HL-60 (cell line): ENCODE data around the gene PLCB1.

Experiments
- DNase-seq, 2 experiments: peaks; one replicate each; pipeline ENCODE4 v3.0.0-alpha.2; 2010 to 2020; ENCODE audit warnings: low read depth in 1 of 2, low spot score in 1 of 2
- H3K27ac ChIP-seq: fragments of 250-450 bp; sonication (Bioruptor Pico); replicated peaks from 2 replicates; pipeline ENCODE4 v1.5.1; 2020; ENCODE audit warnings: mild to moderate bottlenecking, moderate library complexity
- H3K27me3 ChIP-seq: fragments of 250-450 bp; sonication (Bioruptor Pico); 2 replicates; pipeline ENCODE4 v1.5.1; 2021; ENCODE audit warnings: mild to moderate bottlenecking, moderate library complexity; ENCODE audit not compliant: insufficient read depth, poor library complexity, severe bottlenecking
- H3K4me3 ChIP-seq: replicated peaks from 2 replicates; pipeline ENCODE4 v1.5.1; 2011; ENCODE audit warnings: mild to moderate bottlenecking, control low read depth, low read length; ENCODE audit not compliant: insufficient read depth
- GABPA ChIP-seq: IDR thresholded peaks from 2 replicates; pipeline ENCODE4 v1.6.1; 2012; ENCODE audit warnings: low read depth
- POLR2AphosphoS5 ChIP-seq: IDR thresholded peaks from 2 replicates; pipeline ENCODE4 v1.6.1; 2012; ENCODE audit warnings: low read depth
- SPI1 ChIP-seq: IDR thresholded peaks from 2 replicates; pipeline ENCODE4 v1.6.1; 2012; ENCODE audit warnings: low read depth, mild to moderate bottlenecking, borderline replicate concordance
- TF ChIP-seq, protein P1 (sequence below): IDR thresholded peaks from one replicate; pipeline ENCODE4 v1.5.1; 2011; ENCODE audit warnings: low read length, control low read depth, inconsistent platforms; ENCODE audit not compliant: insufficient read depth
- TF ChIP-seq, protein P2 (sequence below): IDR thresholded peaks from 2 replicates; pipeline ENCODE4 v1.6.1; 2012; ENCODE audit warnings: low read depth; ENCODE audit not compliant: insufficient replicate concordance

The PLCB1 gene

DNA sequence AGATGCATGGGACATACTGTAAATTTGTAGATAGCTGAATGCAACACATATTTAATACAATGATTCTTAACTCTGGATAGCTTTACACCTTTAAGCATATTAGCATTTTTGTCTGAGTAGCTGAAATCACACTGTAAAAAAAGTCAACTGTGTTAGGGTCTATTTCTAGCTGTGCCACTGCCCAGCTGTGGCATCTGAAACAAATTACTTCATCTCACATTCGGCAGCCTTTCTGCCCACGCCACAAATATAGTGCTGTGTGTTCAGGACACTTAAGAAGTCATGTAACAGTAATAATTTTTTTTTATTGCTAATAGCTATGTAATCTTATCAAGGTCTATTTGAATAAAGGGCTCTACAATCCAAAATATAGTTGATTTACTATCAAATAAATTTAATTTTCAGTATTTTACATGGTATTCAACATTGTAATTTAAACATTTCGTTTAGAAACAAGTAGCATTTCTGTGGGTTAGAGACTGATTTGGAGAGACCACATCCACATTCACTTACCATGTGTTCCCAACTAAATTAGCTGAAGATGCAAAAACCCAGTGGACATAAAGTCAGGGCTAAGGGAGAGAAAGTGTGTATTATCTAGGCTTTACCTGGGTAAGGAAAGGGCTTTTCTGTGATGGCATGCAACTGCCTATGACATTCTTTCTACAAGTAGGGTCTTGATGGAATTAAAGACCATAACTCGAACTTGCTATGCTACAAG, 276.7 kb downstream of the PLCB1 start:
- H3K27ac ChIP-seq, result no peak overlapping the region

DNA sequence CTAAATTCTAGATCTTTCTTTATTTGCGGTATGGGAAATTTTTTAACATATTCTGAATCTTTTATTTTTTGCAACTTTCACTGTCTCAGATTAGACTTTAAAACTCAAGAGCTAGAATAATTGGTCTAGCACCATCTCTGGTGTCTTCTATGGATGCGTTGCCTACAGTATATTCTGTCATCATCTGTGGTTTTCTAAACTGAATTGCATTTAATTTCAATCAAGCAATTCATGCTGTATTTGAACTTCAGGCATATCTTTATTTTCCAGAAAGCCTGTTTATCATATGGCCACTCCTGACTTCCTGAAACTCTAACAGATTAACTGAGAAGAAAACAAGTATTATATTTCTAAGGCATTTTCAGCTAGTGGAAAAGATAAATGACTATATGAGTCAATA, 281.6 kb downstream of the PLCB1 start:
- no peak for DNase-seq
- TF ChIP-seq, protein P1, sequence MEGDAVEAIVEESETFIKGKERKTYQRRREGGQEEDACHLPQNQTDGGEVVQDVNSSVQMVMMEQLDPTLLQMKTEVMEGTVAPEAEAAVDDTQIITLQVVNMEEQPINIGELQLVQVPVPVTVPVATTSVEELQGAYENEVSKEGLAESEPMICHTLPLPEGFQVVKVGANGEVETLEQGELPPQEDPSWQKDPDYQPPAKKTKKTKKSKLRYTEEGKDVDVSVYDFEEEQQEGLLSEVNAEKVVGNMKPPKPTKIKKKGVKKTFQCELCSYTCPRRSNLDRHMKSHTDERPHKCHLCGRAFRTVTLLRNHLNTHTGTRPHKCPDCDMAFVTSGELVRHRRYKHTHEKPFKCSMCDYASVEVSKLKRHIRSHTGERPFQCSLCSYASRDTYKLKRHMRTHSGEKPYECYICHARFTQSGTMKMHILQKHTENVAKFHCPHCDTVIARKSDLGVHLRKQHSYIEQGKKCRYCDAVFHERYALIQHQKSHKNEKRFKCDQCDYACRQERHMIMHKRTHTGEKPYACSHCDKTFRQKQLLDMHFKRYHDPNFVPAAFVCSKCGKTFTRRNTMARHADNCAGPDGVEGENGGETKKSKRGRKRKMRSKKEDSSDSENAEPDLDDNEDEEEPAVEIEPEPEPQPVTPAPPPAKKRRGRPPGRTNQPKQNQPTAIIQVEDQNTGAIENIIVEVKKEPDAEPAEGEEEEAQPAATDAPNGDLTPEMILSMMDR, result no peak
- TF ChIP-seq GABPA (no peak), POLR2AphosphoS5 (no peak), SPI1 (no peak)
- TF ChIP-seq, protein P2, sequence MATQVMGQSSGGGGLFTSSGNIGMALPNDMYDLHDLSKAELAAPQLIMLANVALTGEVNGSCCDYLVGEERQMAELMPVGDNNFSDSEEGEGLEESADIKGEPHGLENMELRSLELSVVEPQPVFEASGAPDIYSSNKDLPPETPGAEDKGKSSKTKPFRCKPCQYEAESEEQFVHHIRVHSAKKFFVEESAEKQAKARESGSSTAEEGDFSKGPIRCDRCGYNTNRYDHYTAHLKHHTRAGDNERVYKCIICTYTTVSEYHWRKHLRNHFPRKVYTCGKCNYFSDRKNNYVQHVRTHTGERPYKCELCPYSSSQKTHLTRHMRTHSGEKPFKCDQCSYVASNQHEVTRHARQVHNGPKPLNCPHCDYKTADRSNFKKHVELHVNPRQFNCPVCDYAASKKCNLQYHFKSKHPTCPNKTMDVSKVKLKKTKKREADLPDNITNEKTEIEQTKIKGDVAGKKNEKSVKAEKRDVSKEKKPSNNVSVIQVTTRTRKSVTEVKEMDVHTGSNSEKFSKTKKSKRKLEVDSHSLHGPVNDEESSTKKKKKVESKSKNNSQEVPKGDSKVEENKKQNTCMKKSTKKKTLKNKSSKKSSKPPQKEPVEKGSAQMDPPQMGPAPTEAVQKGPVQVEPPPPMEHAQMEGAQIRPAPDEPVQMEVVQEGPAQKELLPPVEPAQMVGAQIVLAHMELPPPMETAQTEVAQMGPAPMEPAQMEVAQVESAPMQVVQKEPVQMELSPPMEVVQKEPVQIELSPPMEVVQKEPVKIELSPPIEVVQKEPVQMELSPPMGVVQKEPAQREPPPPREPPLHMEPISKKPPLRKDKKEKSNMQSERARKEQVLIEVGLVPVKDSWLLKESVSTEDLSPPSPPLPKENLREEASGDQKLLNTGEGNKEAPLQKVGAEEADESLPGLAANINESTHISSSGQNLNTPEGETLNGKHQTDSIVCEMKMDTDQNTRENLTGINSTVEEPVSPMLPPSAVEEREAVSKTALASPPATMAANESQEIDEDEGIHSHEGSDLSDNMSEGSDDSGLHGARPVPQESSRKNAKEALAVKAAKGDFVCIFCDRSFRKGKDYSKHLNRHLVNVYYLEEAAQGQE, result no peak
- Histone ChIP-seq H3K27ac (no peak overlapping the region), H3K27me3 (no peaks in the 10 kb centered on the region), H3K4me3 (no peak overlapping the region)

More for the DNA sequence above, 276.7 kb downstream of the PLCB1 start:
- H3K4me3 ChIP-seq, result no peak overlapping the region
- H3K27me3 ChIP-seq, result no peaks in the 10 kb centered on the region
- no peak for DNase-seq
- TF ChIP-seq, protein P2, result no peak
- TF ChIP-seq POLR2AphosphoS5 (no peak), GABPA (no peak), SPI1 (no peak)
- TF ChIP-seq, protein P1, result no peak

DNA sequence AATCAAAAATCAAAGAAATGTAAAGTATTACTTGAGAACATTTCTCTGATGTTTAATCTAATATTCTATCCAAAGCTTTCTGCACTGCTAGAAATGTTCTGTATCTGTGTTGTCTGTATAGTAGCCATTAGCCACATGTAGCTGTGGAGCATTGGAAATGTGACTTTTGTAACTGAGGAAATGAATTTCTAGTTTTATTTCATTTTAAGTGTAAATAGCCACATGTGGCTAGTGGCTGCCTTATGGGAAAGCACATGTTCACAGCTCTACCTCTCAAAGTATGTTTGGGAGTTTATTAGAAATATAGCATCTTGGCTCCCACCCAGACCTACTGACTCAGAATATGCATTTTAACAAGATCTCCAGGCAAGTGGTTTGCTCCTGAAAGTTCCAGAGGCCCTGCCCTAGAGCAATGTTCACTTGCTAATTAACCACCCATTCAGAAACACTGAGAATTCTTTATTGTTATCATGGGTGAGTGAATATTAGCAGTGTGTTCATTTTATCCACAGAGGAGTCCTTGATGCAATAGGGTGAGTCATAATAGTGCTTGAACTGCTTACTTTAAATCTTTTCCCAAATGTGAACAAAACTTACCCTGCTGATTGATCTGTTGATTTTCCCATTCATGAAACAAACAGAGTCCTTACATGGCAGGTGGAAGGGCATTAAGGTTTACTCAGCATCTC, 282.7 kb downstream of the PLCB1 start:
- no peak overlapping the region for H3K4me3 ChIP-seq
- no peaks in the 10 kb centered on the region for H3K27me3 ChIP-seq
- TF ChIP-seq, protein P2, result no peak
- TF ChIP-seq SPI1, result no peak
- no peak for TF ChIP-seq GABPA
- no peak for TF ChIP-seq POLR2AphosphoS5
- TF ChIP-seq, protein P1, result no peak
- no peak for DNase-seq
- no peak overlapping the region for H3K27ac ChIP-seq
